A673 (cell line): Measurements from ENCODE around the gene TGM4.

Source experiments
- EZH2 ChIP-seq: fragments of 200-600 bp; sonication (generic); IDR thresholded peaks from 2 replicates; pipeline ENCODE4 v1.6.1; 2017; ENCODE audit warnings: borderline replicate concordance, low read depth, mild to moderate bottlenecking, mixed read lengths, antibody characterized with exemption, low read length; ENCODE audit not compliant: poor library complexity, severe bottlenecking
- TF ChIP-seq, protein P1 (sequence below): fragments of 300-800, 200-600 bp; sonication (generic); conservative IDR thresholded peaks from 2 replicates; pipeline ENCODE4 v1.5.1; 2017; ENCODE audit warnings: low read depth, mild to moderate bottlenecking, antibody characterized with exemption, low read length, moderate library complexity, mixed read lengths

DNA sequence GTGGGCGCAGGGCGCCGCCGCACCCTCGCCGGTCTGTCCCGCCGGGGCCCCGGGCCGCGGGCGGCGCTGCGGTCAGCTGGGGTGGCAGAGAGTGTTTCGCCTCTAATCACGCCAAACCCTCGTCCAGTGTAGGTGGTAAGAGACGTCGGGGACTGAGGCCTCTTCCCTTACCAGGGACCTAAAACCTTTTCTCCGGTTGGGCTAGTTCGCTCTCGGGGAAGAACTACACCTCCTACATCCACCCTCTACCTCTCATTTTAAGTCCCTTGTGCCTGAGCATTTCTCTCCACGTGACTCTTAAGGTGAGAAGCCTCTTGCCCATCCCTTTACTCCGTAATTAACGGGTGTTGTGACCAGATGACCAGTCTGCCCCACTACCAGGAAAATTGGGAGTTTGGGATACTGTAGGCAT, 12.2 kb upstream of the TGM4 start:
- TF ChIP-seq EZH2: no peak
- TF ChIP-seq, protein P1, sequence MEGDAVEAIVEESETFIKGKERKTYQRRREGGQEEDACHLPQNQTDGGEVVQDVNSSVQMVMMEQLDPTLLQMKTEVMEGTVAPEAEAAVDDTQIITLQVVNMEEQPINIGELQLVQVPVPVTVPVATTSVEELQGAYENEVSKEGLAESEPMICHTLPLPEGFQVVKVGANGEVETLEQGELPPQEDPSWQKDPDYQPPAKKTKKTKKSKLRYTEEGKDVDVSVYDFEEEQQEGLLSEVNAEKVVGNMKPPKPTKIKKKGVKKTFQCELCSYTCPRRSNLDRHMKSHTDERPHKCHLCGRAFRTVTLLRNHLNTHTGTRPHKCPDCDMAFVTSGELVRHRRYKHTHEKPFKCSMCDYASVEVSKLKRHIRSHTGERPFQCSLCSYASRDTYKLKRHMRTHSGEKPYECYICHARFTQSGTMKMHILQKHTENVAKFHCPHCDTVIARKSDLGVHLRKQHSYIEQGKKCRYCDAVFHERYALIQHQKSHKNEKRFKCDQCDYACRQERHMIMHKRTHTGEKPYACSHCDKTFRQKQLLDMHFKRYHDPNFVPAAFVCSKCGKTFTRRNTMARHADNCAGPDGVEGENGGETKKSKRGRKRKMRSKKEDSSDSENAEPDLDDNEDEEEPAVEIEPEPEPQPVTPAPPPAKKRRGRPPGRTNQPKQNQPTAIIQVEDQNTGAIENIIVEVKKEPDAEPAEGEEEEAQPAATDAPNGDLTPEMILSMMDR: no peak
